IPS DF 4.7 (cell line): Measurements from ENCODE around the gene KRT20.
"Not testable (repeated sequence)": the region's sequence is repeated elsewhere in the genome, so short reads cannot be mapped to it uniquely, and the experiment has no call there.

Source experiments
- DNase-seq: peaks from one replicate; pipeline ENCODE4 v3.0.0-alpha.2; 2013; ENCODE audit warnings: low spot score; ENCODE audit errors: extremely low read depth

Gene KRT20

GRCh38 chr17:40884708-40885512, at the start of gene KRT20:
TSS of gene KRT20 (minus strand) at chr17:40885242. CDS start at chr17:40885185, 57 bp downstream.
- DNase-seq = no peak

- DNase-seq = no peak
Measured at GRCh38 chr17:40932608-40933007, 47.6 kb upstream of the KRT20 start.

GRCh38 chr17:40931311-40931710, 46.3 kb upstream of the KRT20 start:
- no peak for DNase-seq

- no peak for DNase-seq
Measured at GRCh38 chr17:40926341-40926740, 41.3 kb upstream of the KRT20 start.

- no peak for DNase-seq
Measured at GRCh38 chr17:40922239-40922638, 37.2 kb upstream of the KRT20 start.

- no peak for DNase-seq
Measured at GRCh38 chr17:40921026-40921425, 36.0 kb upstream of the KRT20 start.

GRCh38 chr17:40917116-40917515, 32.1 kb upstream of the KRT20 start:
- DNase-seq = not testable (repeated sequence)

GRCh38 chr17:40916366-40916765, 31.3 kb upstream of the KRT20 start:
- no peak for DNase-seq

GRCh38 chr17:40915721-40916256, 30.7 kb upstream of the KRT20 start:
- no peak for DNase-seq

GRCh38 chr17:40915199-40915661, 30.2 kb upstream of the KRT20 start:
- no peak for DNase-seq

GRCh38 chr17:40914075-40914855, 29.2 kb upstream of the KRT20 start:
- no peak for DNase-seq

- no peak for DNase-seq
Measured at GRCh38 chr17:40912486-40913210, 27.6 kb upstream of the KRT20 start.

GRCh38 chr17:40910441-40910841, 25.4 kb upstream of the KRT20 start:
- DNase-seq = no peak

- no peak for DNase-seq
Measured at GRCh38 chr17:40909755-40910154, 24.7 kb upstream of the KRT20 start.

- peak; percentile 41 for DNase-seq
Measured at GRCh38 chr17:40909351-40909750, 24.3 kb upstream of the KRT20 start.

- DNase-seq = no peak
Measured at GRCh38 chr17:40906613-40907012, 21.6 kb upstream of the KRT20 start.

GRCh38 chr17:40905370-40905769, 20.3 kb upstream of the KRT20 start:
- no peak for DNase-seq

GRCh38 chr17:40903129-40903847, 18.2 kb upstream of the KRT20 start:
- no peak for DNase-seq

- no peak for DNase-seq
Measured at GRCh38 chr17:40902498-40902897, 17.5 kb upstream of the KRT20 start.

GRCh38 chr17:40901981-40902474, 17.0 kb upstream of the KRT20 start:
- DNase-seq = no peak
